H1 (cell line): Measurements from ENCODE around the gene SNAP29. TPM values are rescaled to one million over a fixed set of nuclear protein-coding genes. Genes with fewer than 3 reads are reported as not detected.

Experiments
- CTCF ChIA-PET: fragments of 300-600 bp; sonication (Branson Sonifier 250); formaldehyde crosslinking; loops from one replicate; lab custom pipeline; 2021; ENCODE audit not compliant: partially characterized antibody; lab: Charles Lee
- POLR2A ChIA-PET: fragments of 300-600 bp; sonication (Branson Sonifier 250); formaldehyde crosslinking; loops from one replicate; lab custom pipeline; 2021; ENCODE audit warnings: inconsistent platforms; ENCODE audit not compliant: partially characterized antibody; lab: Charles Lee
- DNase-seq, 2 experiments: peaks; one replicate each; pipeline versions ENCODE4 v3.0.0 to v3.0.0-alpha.2; 2010 to 2022; ENCODE audit warnings: low spot score in 2 of 2, low read depth in 1 of 2, mixed read lengths in 1 of 2
- FAIRE-seq: peaks from 2 replicates; lab custom pipeline; 2011; peaks lifted over from hg19 to GRCh38; lab: Jason Lieb, UNC
- H2AFZ ChIP-seq: 2 replicates; pipeline ENCODE4 v1.8.1; 2012; ENCODE audit warnings: low read length, inconsistent platforms
- H2AK5ac ChIP-seq: 2 replicates; pipeline ENCODE4 v1.6.1; 2013; ENCODE audit warnings: low read depth, low read length
- H2BK120ac ChIP-seq: replicated peaks from 2 replicates; pipeline ENCODE3; 2013; ENCODE audit warnings: low read depth, low read length, inconsistent platforms
- H2BK12ac ChIP-seq: 2 replicates; pipeline ENCODE4 v1.6.1; 2013; ENCODE audit warnings: low read depth, low read length
- H2BK15ac ChIP-seq: 2 replicates; pipeline ENCODE4 v1.6.1; 2013; ENCODE audit warnings: low read length
- H2BK20ac ChIP-seq: 2 replicates; pipeline ENCODE4 v1.6.1; 2013; ENCODE audit warnings: low read length
- H2BK5ac ChIP-seq: 2 replicates; pipeline ENCODE4 v1.6.1; 2013; ENCODE audit warnings: low read depth, low read length
- H3K14ac ChIP-seq: 2 replicates; pipeline ENCODE4 v1.6.1; 2013; ENCODE audit warnings: inconsistent platforms; ENCODE audit not compliant: insufficient read length
- H3K18ac ChIP-seq: 2 replicates; pipeline ENCODE4 v1.6.1; 2013; ENCODE audit warnings: low read length; ENCODE audit errors: extremely low read depth
- H3K23ac ChIP-seq: 2 replicates; pipeline ENCODE4 v1.6.1; 2013; ENCODE audit warnings: inconsistent platforms; ENCODE audit not compliant: insufficient read length
- H3K23me2 ChIP-seq: 2 replicates; pipeline ENCODE4 v1.6.1; 2013; ENCODE audit warnings: low read depth, low read length
- H3K27ac ChIP-seq: 2 replicates; pipeline ENCODE4 v1.6.1; 2011; ENCODE audit warnings: low read depth, low read length, inconsistent platforms
- H3K27me3 ChIP-seq, 4 experiments: replicated peaks in 1 of 4; 1 replicate in 1 of 4; 2 replicates in 3 of 4; pipeline versions ENCODE4 v1.6.1 to v1.8.1; 2011 to 2013; ENCODE audit warnings: low read length in 3 of 4, mild to moderate bottlenecking in 3 of 4, inconsistent platforms in 2 of 4, mixed read lengths in 2 of 4, moderate library complexity in 1 of 4; ENCODE audit not compliant: control insufficient read depth in 3 of 4, insufficient read depth in 3 of 4; ENCODE audit errors: extremely low read depth in 1 of 4
- H3K36me3 ChIP-seq, 4 experiments: 2 replicates each; pipeline versions ENCODE4 v1.6.1 to v1.8.1; 2011 to 2013; ENCODE audit warnings: mild to moderate bottlenecking in 4 of 4, low read length in 3 of 4, moderate library complexity in 2 of 4, control low read depth in 1 of 4, inconsistent platforms in 1 of 4; ENCODE audit not compliant: insufficient read depth in 4 of 4, control insufficient read depth in 2 of 4
- H3K4ac ChIP-seq: replicated peaks from 2 replicates; pipeline ENCODE3; 2013; ENCODE audit warnings: low read length, low read depth, mixed read lengths, inconsistent platforms; ENCODE audit not compliant: insufficient read length
- H3K4me1 ChIP-seq, 4 experiments: replicated peaks in 1 of 4; 1 replicate in 1 of 4; 2 replicates in 3 of 4; pipeline versions ENCODE4 v1.6.1 to v1.8.1; 2011 to 2013; ENCODE audit warnings: low read length in 3 of 4, inconsistent platforms in 2 of 4, mixed read lengths in 1 of 4; ENCODE audit not compliant: insufficient read depth in 4 of 4, control insufficient read depth in 3 of 4
- H3K4me2 ChIP-seq, 2 experiments: 2 replicates each; pipeline versions ENCODE4 v1.6.1 to v1.8.1; 2011 to 2013; ENCODE audit warnings: low read depth in 2 of 2, low read length in 2 of 2, control low read depth in 1 of 2, inconsistent platforms in 1 of 2, mild to moderate bottlenecking in 1 of 2; ENCODE audit not compliant: insufficient read depth in 1 of 2
- H3K4me3 ChIP-seq, 4 experiments: fragments of 200-600, 300-600 bp in 1 of 4; sonication (generic), shearing (Covaris generic), sonication (Bioruptor Twin) in 1 of 4; 2 replicates each; pipeline versions ENCODE4 v1.5.1 to v1.8.1; 2011 to 2016; ENCODE audit warnings: low read length in 4 of 4, low read depth in 3 of 4, control low read depth in 2 of 4, inconsistent platforms in 2 of 4, mild to moderate bottlenecking in 2 of 4, mixed read lengths in 1 of 4, moderate library complexity in 1 of 4; ENCODE audit not compliant: insufficient read depth in 2 of 4; ENCODE audit errors: extremely low read depth in 1 of 4
- H3K56ac ChIP-seq: replicated peaks from 2 replicates; pipeline ENCODE3; 2013; ENCODE audit warnings: low read depth, mild to moderate bottlenecking, mixed read lengths, low read length, inconsistent platforms; ENCODE audit not compliant: insufficient read length
- H3K79me1 ChIP-seq: 2 replicates; pipeline ENCODE4 v1.6.1; 2013; ENCODE audit warnings: low read depth, low read length, control low read depth
- H3K79me2 ChIP-seq, 2 experiments: 2 replicates each; pipeline versions ENCODE4 v1.6.1 to v1.8.1; 2012 to 2013; ENCODE audit warnings: low read length in 2 of 2, mild to moderate bottlenecking in 2 of 2, inconsistent platforms in 1 of 2; ENCODE audit not compliant: insufficient read depth in 2 of 2, control insufficient read depth in 1 of 2
- H3K9ac ChIP-seq, 4 experiments: replicated peaks in 1 of 4; 1 replicate in 1 of 4; 2 replicates in 3 of 4; pipeline versions ENCODE4 v1.6.1 to v1.8.1; 2011 to 2013; ENCODE audit warnings: low read depth in 3 of 4, low read length in 3 of 4, control low read depth in 2 of 4, mild to moderate bottlenecking in 2 of 4, moderate library complexity in 2 of 4, inconsistent platforms in 1 of 4; ENCODE audit errors: extremely low read depth in 1 of 4
- H3K9me3 ChIP-seq, 2 experiments: 2 replicates each; pipeline versions ENCODE4 v1.6.1 to v1.8.1; 2012 to 2013; ENCODE audit warnings: mild to moderate bottlenecking in 2 of 2, moderate library complexity in 2 of 2, control low read depth in 1 of 2, inconsistent platforms in 1 of 2, low read depth in 1 of 2, low read length in 1 of 2, mixed read lengths in 1 of 2; ENCODE audit not compliant: insufficient read depth in 2 of 2
- H4K20me1 ChIP-seq, 2 experiments: replicated peaks in 1 of 2; 2 replicates each; pipeline versions ENCODE3 to v1.8.1; 2011 to 2013; ENCODE audit warnings: inconsistent platforms in 2 of 2, low read length in 2 of 2, mild to moderate bottlenecking in 1 of 2; ENCODE audit not compliant: insufficient read depth in 2 of 2, control insufficient read depth in 1 of 2
- H4K5ac ChIP-seq: 2 replicates; pipeline ENCODE4 v1.6.1; 2013; ENCODE audit warnings: low read length, low read depth, mixed read lengths, inconsistent platforms; ENCODE audit not compliant: insufficient read length
- H4K8ac ChIP-seq: 2 replicates; pipeline ENCODE4 v1.8.0; 2013; ENCODE audit warnings: mild to moderate bottlenecking, moderate library complexity, low read length, inconsistent platforms; ENCODE audit not compliant: insufficient read depth; ENCODE audit errors: extremely low read depth
- H4K91ac ChIP-seq: replicated peaks from 2 replicates; pipeline ENCODE3; 2013; ENCODE audit warnings: low read length, mixed read lengths, inconsistent platforms; ENCODE audit not compliant: insufficient read length
- HDAC6 ChIP-seq: IDR thresholded peaks from one replicate; pipeline ENCODE4 v1.7.1; 2012; ENCODE audit warnings: low read depth, mild to moderate bottlenecking, inconsistent platforms, low read length, moderate library complexity
- SIRT6 ChIP-seq: IDR thresholded peaks from one replicate; pipeline ENCODE4 v1.7.1; 2012; ENCODE audit warnings: low read length, inconsistent platforms
- WGBS, 2 experiments: shearing (Covaris generic) in 1 of 2; methylation state at CpG; one replicate each; pipeline versions ENCODE4 v1.1.6 to v1.1.7; 2013 to 2015; ENCODE audit warnings: low lambda C conversion rate in 2 of 2, mixed read lengths in 2 of 2, inconsistent platforms in 1 of 2, low coverage in 1 of 2, missing lambda C conversion rate in 1 of 2; ENCODE audit not compliant: insufficient replicate concordance in 2 of 2, insufficient coverage in 1 of 2, insufficient read length in 1 of 2; ENCODE audit errors: extremely low coverage in 1 of 2, missing lambda C conversion rate in 1 of 2; 5-methylcytosine and 5-hydroxymethylcytosine counted together
- polyA plus RNA-seq, 7 experiments: library from polyadenylated mRNA; depleted of rRNA in 3 of 7; stranded (reverse) in 5 of 7; unstranded in 2 of 7; fragments of >200 nt in 5 of 7; fragments of 200-250 nt in 2 of 7; gene quantifications; 1 replicate in 5 of 7; 2 replicates in 1 of 7; 4 replicates in 1 of 7; pipeline versions ENCODE4 v1.2.1 to v1.2.3, GENCODE V29; 2011 to 2013; ENCODE audit warnings: missing spikeins in 2 of 7, mixed read lengths in 2 of 7
- total RNA-seq: library from RNA; stranded (reverse); fragmentation: NEBNext Ultra II Directional; extraction: Animal tissue kit (Norgen Biotek cat#: 25700); gene quantifications from 2 replicates; pipeline ENCODE4 v1.2.1, GENCODE V29; 2021

SNAP29 gene
- total and polyA plus RNA-seq, 2 of the 8 experiments (the other 6 are each of a cell fraction or from before 2014, with no cell fraction given): 11.8 to 15.0 TPM

DNA sequence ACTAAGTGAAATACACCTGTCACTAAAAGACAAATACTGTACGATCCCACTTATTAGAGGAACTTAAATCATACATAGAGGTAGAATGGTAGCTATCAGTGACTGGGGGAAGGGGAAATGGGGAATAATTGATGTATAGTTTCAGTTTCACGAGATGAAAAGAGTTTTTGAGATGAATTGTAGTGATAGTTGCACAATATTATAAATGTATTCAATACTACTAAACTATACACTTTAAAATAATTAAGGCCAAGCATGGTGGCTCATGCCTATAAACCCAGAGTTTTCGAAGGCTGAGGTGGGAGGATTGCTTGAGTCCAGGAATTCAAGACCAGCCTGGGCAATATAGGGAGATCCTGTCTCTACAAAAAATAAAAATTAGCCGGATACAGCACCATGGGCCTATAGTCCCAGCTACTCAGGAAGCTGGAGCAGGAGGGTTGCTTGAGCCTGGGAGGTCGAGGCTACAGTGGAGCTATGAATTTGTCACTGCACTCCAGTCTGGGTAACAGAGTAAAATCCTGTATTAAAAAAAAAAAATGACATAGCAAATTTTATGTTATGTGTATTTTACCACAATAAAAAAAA is 44.5 kb upstream of the SNAP29 start:
- Histone ChIP-seq H4K8ac (no peak overlapping the region), H2BK20ac (no peak overlapping the region), H2BK5ac (no peak overlapping the region), H2BK12ac (no peak overlapping the region), H3K9me3 (no peaks in the 10 kb centered on the region), H2BK120ac (no peak overlapping the region), H4K5ac (no peak overlapping the region)
- CTCF ChIA-PET: interaction anchor here (1.1 to 4.3 kb wide), 3 partner anchors 8 to 33 kb away, joined by 3 to 17 read pairs (median 4); no protein-coding TSS in a partner anchor
- no peak for TF ChIP-seq SIRT6
- no peak for TF ChIP-seq HDAC6
- TF ChIP-seq, all 59 proteins: peak for 0
- H3K4me3 ChIP-seq: no peak overlapping the region
- H3K9ac ChIP-seq: no peak overlapping the region
- no peak overlapping the region for H3K18ac ChIP-seq
- H3K4ac ChIP-seq: no peak overlapping the region
- WGBS, 2 experiments: 89 to 100% methylated on average over 1 to 5 of the region's 5 CpGs
- H3K56ac ChIP-seq: no peak overlapping the region
- peaks cover 0 to 5% (median 1%) of the 10 kb centered on the region in 4 experiments; a peak in 4 of 8 replicates for H3K36me3 ChIP-seq
- no peaks in the 10 kb centered on the region for H4K20me1 ChIP-seq
- H4K91ac ChIP-seq: no peak overlapping the region
- H3K79me2 ChIP-seq: no peaks in the 10 kb centered on the region
- DNase-seq (no peak), FAIRE-seq (no peak)
- H3K14ac ChIP-seq: no peak overlapping the region
- POLR2A ChIA-PET: interaction anchor here (1.0 kb wide), 1 partner anchor 31 kb away, joined by 3 read pairs; no protein-coding TSS in a partner anchor
- H2AFZ ChIP-seq: no peak overlapping the region
- H3K4me2 ChIP-seq: no peak overlapping the region
- no peaks in the 10 kb centered on the region for H3K4me1 ChIP-seq
- H3K23ac ChIP-seq: no peak overlapping the region
- no peaks in the 10 kb centered on the region for H3K27me3 ChIP-seq
- no peak overlapping the region for H2AK5ac ChIP-seq
- no peaks in the 10 kb centered on the region for H3K79me1 ChIP-seq
- no peaks in the 10 kb centered on the region for H3K23me2 ChIP-seq
- no peak overlapping the region for H2BK15ac ChIP-seq
- no peak overlapping the region for H3K27ac ChIP-seq
